Activated CD4-positive, alpha-beta T cell treated with anti-CD3 and anti-CD28 coated beads, Interleukin-2, amount 10 ng/mL, durations not matched to agents 7 days and 5 days (primary cell): ENCODE measurements around the gene MS4A18. TPM values are rescaled to one million over a fixed set of nuclear protein-coding genes. Genes with fewer than 3 reads are reported as not detected.

Source experiments
- CTCF ChIA-PET: fragments of 350-600 bp; sonication (Branson Sonifier 250); formaldehyde crosslinking; loops from one replicate; lab custom pipeline; 2021; ENCODE audit warnings: antibody characterized with exemption; lab: Charles Lee
- POLR2A ChIA-PET: fragments of 350-600 bp; sonication (Branson Sonifier 250); formaldehyde crosslinking; loops from one replicate; lab custom pipeline; 2021; ENCODE audit warnings: antibody characterized with exemption; lab: Charles Lee
- DNase-seq: peaks from one replicate; pipeline ENCODE4 v3.0.0-alpha.2; 2020
- H3K27ac Mint-ChIP-seq: one replicate; pipeline ENCODE4 v1.8.0; 2021; ENCODE audit warnings: mild to moderate bottlenecking, moderate library complexity, mixed read lengths
- H3K27me3 Mint-ChIP-seq: one replicate; pipeline ENCODE4 v1.8.0; 2021; ENCODE audit warnings: mixed read lengths
- H3K36me3 Mint-ChIP-seq: one replicate; pipeline ENCODE4 v1.8.0; 2021; ENCODE audit warnings: low read depth, mixed read lengths
- H3K4me1 Mint-ChIP-seq: one replicate; pipeline ENCODE4 v1.8.0; 2021; ENCODE audit warnings: mixed read lengths
- H3K4me3 Mint-ChIP-seq: one replicate; pipeline ENCODE4 v1.8.0; 2021; ENCODE audit warnings: mild to moderate bottlenecking, moderate library complexity, mixed read lengths
- H3K9me3 Mint-ChIP-seq: one replicate; pipeline ENCODE4 v1.8.0; 2021; ENCODE audit warnings: mixed read lengths
- total RNA-seq, 2 experiments: library from RNA; stranded (reverse); gene quantifications; one replicate each; pipeline ENCODE4 v1.2.3, GENCODE V29; 2021

The MS4A18 gene
- total RNA-seq, 2 experiments from 2014 or later, result not detected

- H3K4me1 Mint-ChIP-seq, result no peaks in the 10 kb centered on the region
- ChIA-PET CTCF (interaction anchor here (1.3 to 1.4 kb wide), 3 partner anchors 9 to 87 kb away, joined by 3 read pairs; no protein-coding TSS in a partner anchor), POLR2A (no interaction called here)
- H3K36me3 Mint-ChIP-seq, result no peaks in the 10 kb centered on the region
- DNase-seq, result no peak
- no peak within 1 kb of the TSS for H3K4me3 Mint-ChIP-seq
- H3K9me3 Mint-ChIP-seq, result no peaks in the 10 kb centered on the region
- no peak within 1 kb of the TSS for H3K27ac Mint-ChIP-seq
- H3K27me3 Mint-ChIP-seq, result no peaks in the 10 kb centered on the region
These were observed 60.6 kb downstream of the MS4A18 start, which contains the start of gene MS4A10 for GRCh38 chr11:60785136-60785535. MS4A10 (plus strand) TSS chr11:60785333; CDS start chr11:60790336, 5,003 bp downstream.

- no peak overlapping the region for H3K4me3 Mint-ChIP-seq
- no peaks in the 10 kb centered on the region for H3K4me1 Mint-ChIP-seq
- no peaks in the 10 kb centered on the region for H3K36me3 Mint-ChIP-seq
- POLR2A ChIA-PET, result no interaction called here
- H3K27me3 Mint-ChIP-seq, result no peaks in the 10 kb centered on the region
- CTCF ChIA-PET, result interaction anchor here (1.4 kb wide), 1 partner anchor 10 kb away, joined by 3 read pairs; no protein-coding TSS in a partner anchor
- H3K27ac Mint-ChIP-seq, result no peak overlapping the region
- no peaks in the 10 kb centered on the region for H3K9me3 Mint-ChIP-seq
- no peak for DNase-seq
These were observed 61.4 kb downstream of the MS4A18 start for GRCh38 chr11:60785806-60786361.

GRCh38 chr11:60786811-60787567, 62.5 kb downstream of the MS4A18 start:
- no peak overlapping the region for H3K4me3 Mint-ChIP-seq
- no peak for DNase-seq
- no peaks in the 10 kb centered on the region for H3K9me3 Mint-ChIP-seq
- no peaks in the 10 kb centered on the region for H3K36me3 Mint-ChIP-seq
- peaks cover 4% of the 10 kb centered on the region for H3K27me3 Mint-ChIP-seq
- H3K27ac Mint-ChIP-seq, result no peak overlapping the region
- CTCF ChIA-PET, result no interaction called here
- POLR2A ChIA-PET, result no interaction called here
- no peaks in the 10 kb centered on the region for H3K4me1 Mint-ChIP-seq

GRCh38 chr11:60788401-60789125, 64.0 kb downstream of the MS4A18 start:
- H3K27ac Mint-ChIP-seq, result no peak overlapping the region
- H3K4me1 Mint-ChIP-seq, result no peaks in the 10 kb centered on the region
- H3K27me3 Mint-ChIP-seq, result peaks cover 6% of the 10 kb centered on the region
- no peaks in the 10 kb centered on the region for H3K36me3 Mint-ChIP-seq
- POLR2A ChIA-PET, result no interaction called here
- no peak for DNase-seq
- CTCF ChIA-PET, result interaction anchor here (2.2 kb wide), 1 partner anchor 13 kb away, joined by 6 read pairs; no protein-coding TSS in a partner anchor
- no peaks in the 10 kb centered on the region for H3K9me3 Mint-ChIP-seq
- H3K4me3 Mint-ChIP-seq, result no peak overlapping the region

- Mint-ChIP-seq H3K9me3 (no peaks in the 10 kb centered on the region), H3K4me1 (no peaks in the 10 kb centered on the region), H3K4me3 (no peak overlapping the region), H3K27ac (no peak overlapping the region), H3K36me3 (no peaks in the 10 kb centered on the region), H3K27me3 (peaks cover 6% of the 10 kb centered on the region)
- POLR2A ChIA-PET, result no interaction called here
- DNase-seq, result no peak
- CTCF ChIA-PET, result no interaction called here
These were observed 66.2 kb downstream of the MS4A18 start for GRCh38 chr11:60790726-60791125.

- CTCF ChIA-PET, result no interaction called here
- Mint-ChIP-seq H3K27ac (no peak overlapping the region), H3K4me3 (no peak overlapping the region), H3K4me1 (no peaks in the 10 kb centered on the region), H3K9me3 (no peaks in the 10 kb centered on the region), H3K27me3 (peaks cover 6% of the 10 kb centered on the region), H3K36me3 (no peaks in the 10 kb centered on the region)
- DNase-seq, result no peak
- POLR2A ChIA-PET, result no interaction called here
These were observed 66.8 kb downstream of the MS4A18 start for GRCh38 chr11:60791153-60791933.

GRCh38 chr11:60792521-60792920, 68.0 kb downstream of the MS4A18 start:
- H3K4me1 Mint-ChIP-seq, result no peaks in the 10 kb centered on the region
- POLR2A ChIA-PET, result no interaction called here
- H3K27me3 Mint-ChIP-seq, result peaks cover 6% of the 10 kb centered on the region
- no peaks in the 10 kb centered on the region for H3K9me3 Mint-ChIP-seq
- no peak for DNase-seq
- H3K27ac Mint-ChIP-seq, result no peak overlapping the region
- H3K4me3 Mint-ChIP-seq, result no peak overlapping the region
- CTCF ChIA-PET, result interaction anchor here (1.2 kb wide), 1 partner anchor 28 kb away, joined by 3 read pairs; no protein-coding TSS in a partner anchor
- no peaks in the 10 kb centered on the region for H3K36me3 Mint-ChIP-seq

Other genes starting within 250 kb of the MS4A18 start
- gene MS4A12, start 231.9 kb upstream of the MS4A18 start, total RNA-seq, result not detected
- gene MS4A13, start 209.3 kb upstream of the MS4A18 start, total RNA-seq, result not detected
- not detected for gene MS4A8, start 25.1 kb upstream of the MS4A18 start, total RNA-seq
- gene MS4A15, start 32.1 kb downstream of the MS4A18 start, total RNA-seq, result not detected
- not detected for gene MS4A10, start 60.6 kb downstream of the MS4A18 start, total RNA-seq
- gene CCDC86, start 117.4 kb downstream of the MS4A18 start, total RNA-seq, result 10 to 100 TPM; 19.2 to 23.2 TPM
- 1 to 10 TPM; 1.3 to 1.4 TPM for gene PTGDR2, start 131.2 kb downstream of the MS4A18 start, total RNA-seq
- gene ZP1, start 142.8 kb downstream of the MS4A18 start, total RNA-seq, result not detected
- gene PRPF19, start 181.9 kb downstream of the MS4A18 start, total RNA-seq, result 100 to 1,000 TPM; 125 to 128 TPM
- 100 to 1,000 TPM; 114 to 119 TPM for gene TMEM109, start 189.4 kb downstream of the MS4A18 start, total RNA-seq
- under 1 TPM; 0.40 to 0.47 TPM for gene TMEM132A, start 199.7 kb downstream of the MS4A18 start, total RNA-seq
- 1 to 10 TPM; 4.0 to 4.2 TPM for gene SLC15A3, start 227.5 kb downstream of the MS4A18 start, total RNA-seq
- gene CD6, start 247.0 kb downstream of the MS4A18 start, total RNA-seq, result 100 to 1,000 TPM; 368 to 402 TPM